Common myeloid progenitor, CD34-positive (primary cell): ENCODE data around the gene SYT1.

Experiments
- CTCF ChIA-PET: fragments of 350-600 bp; sonication (Branson Sonifier 250); formaldehyde crosslinking; loops from one replicate; lab custom pipeline; 2021; ENCODE audit warnings: antibody characterized with exemption; lab: Charles Lee
- POLR2A ChIA-PET: fragments of 350-600 bp; sonication (Branson Sonifier 250); formaldehyde crosslinking; loops from one replicate; lab custom pipeline; 2021; ENCODE audit warnings: antibody characterized with exemption; lab: Charles Lee
- DNase-seq, 3 donors: peaks; one replicate each; pipeline versions ENCODE4 v3.0.0 to v3.0.0-alpha.2; 2013
- H3K27ac ChIP-seq, 2 experiments: 1 replicate in 1 of 2; 2 replicates in 1 of 2; pipeline ENCODE4 v1.7.0; 2013; ENCODE audit warnings: inconsistent platforms in 2 of 2, low read length in 2 of 2, mild to moderate bottlenecking in 2 of 2, low read depth in 1 of 2, moderate library complexity in 1 of 2; ENCODE audit not compliant: severe bottlenecking in 2 of 2, insufficient read depth in 1 of 2, poor library complexity in 1 of 2
- H3K27me3 ChIP-seq, 5 experiments: replicated peaks in 2 of 5; 1 replicate in 3 of 5; 2 replicates in 2 of 5; pipeline versions ENCODE4 v1.6.1 to v1.7.0; 2013; ENCODE audit warnings: low read length in 4 of 5, mild to moderate bottlenecking in 2 of 5, moderate library complexity in 2 of 5, inconsistent platforms in 1 of 5; ENCODE audit not compliant: insufficient read depth in 5 of 5, control insufficient read depth in 4 of 5
- H3K36me3 ChIP-seq, 4 experiments: 1 replicate in 2 of 4; 2 replicates in 2 of 4; pipeline versions ENCODE4 v1.6.1 to v1.7.0; 2013; ENCODE audit warnings: low read length in 3 of 4, control low read depth in 1 of 4, mild to moderate bottlenecking in 1 of 4; ENCODE audit not compliant: control insufficient read depth in 4 of 4, insufficient read depth in 4 of 4
- H3K4me1 ChIP-seq, 4 experiments: 1 replicate in 3 of 4; 2 replicates in 1 of 4; pipeline versions ENCODE4 v1.6.1 to v1.7.1; 2013; ENCODE audit warnings: low read length in 3 of 4, mild to moderate bottlenecking in 3 of 4, control low read depth in 1 of 4, inconsistent platforms in 1 of 4, moderate library complexity in 1 of 4; ENCODE audit not compliant: control insufficient read depth in 4 of 4, insufficient read depth in 4 of 4; ENCODE audit errors: control extremely low read depth in 1 of 4
- H3K4me3 ChIP-seq, 7 experiments: 1 replicate in 4 of 7; 2 replicates in 3 of 7; pipeline versions ENCODE4 v1.5.1 to v1.7.0; 2013; ENCODE audit warnings: mild to moderate bottlenecking in 7 of 7, low read length in 6 of 7, moderate library complexity in 6 of 7, inconsistent platforms in 2 of 7, low read depth in 2 of 7, control low read depth in 1 of 7; ENCODE audit not compliant: insufficient read depth in 4 of 7, control insufficient read depth in 1 of 7; ENCODE audit errors: extremely low read depth in 1 of 7
- H3K9me3 ChIP-seq, 5 experiments: 1 replicate in 4 of 5; 2 replicates in 1 of 5; pipeline versions ENCODE4 v1.6.1 to v1.7.1; 2013; ENCODE audit warnings: low read length in 4 of 5, mild to moderate bottlenecking in 2 of 5, inconsistent platforms in 1 of 5, low read depth in 1 of 5, moderate library complexity in 1 of 5; ENCODE audit not compliant: control insufficient read depth in 4 of 5, insufficient read depth in 2 of 5; ENCODE audit errors: control extremely low read depth in 1 of 5
- WGBS: methylation state at CpG from one replicate; pipeline ENCODE4 v1.1.5; 2013; ENCODE audit not compliant: insufficient coverage; 5-methylcytosine and 5-hydroxymethylcytosine counted together

SYT1 gene

GRCh38 chr12:79322905-79323304 lies 458.3 kb downstream of the SYT1 start:
- Histone ChIP-seq H3K27me3 (no peaks in the 10 kb centered on the region), H3K27ac (no peak overlapping the region), H3K4me1 (no peaks in the 10 kb centered on the region), H3K36me3 (no peaks in the 10 kb centered on the region), H3K9me3 (no peaks in the 10 kb centered on the region), H3K4me3 (no peak overlapping the region)
- WGBS: no CpG with 5 or more reads among the region's 1 CpG
- ChIA-PET POLR2A (no interaction called here), CTCF (no interaction called here)
- DNase-seq: no peak

- H3K27me3 ChIP-seq: no peaks in the 10 kb centered on the region
- no peaks in the 10 kb centered on the region for H3K4me1 ChIP-seq
- 100% methylated on average over 1 of the region's 3 CpGs for WGBS
- ChIA-PET POLR2A (no interaction called here), CTCF (no interaction called here)
- H3K27ac ChIP-seq: no peak overlapping the region
- H3K36me3 ChIP-seq: no peaks in the 10 kb centered on the region
- H3K9me3 ChIP-seq: no peaks in the 10 kb centered on the region
- no peak for DNase-seq
- H3K4me3 ChIP-seq: no peak overlapping the region
These were observed 460.0 kb downstream of the SYT1 start for GRCh38 chr12:79324571-79324970.

GRCh38 chr12:79326222-79326621 lies 461.6 kb downstream of the SYT1 start:
- H3K27me3 ChIP-seq: no peaks in the 10 kb centered on the region
- WGBS: 100% methylated on average over 2 of the region's 2 CpGs
- CTCF ChIA-PET: no interaction called here

GRCh38 chr12:79326663-79327062 lies 462.1 kb downstream of the SYT1 start:
- no peak for DNase-seq
- Histone ChIP-seq H3K27me3 (no peaks in the 10 kb centered on the region), H3K36me3 (no peaks in the 10 kb centered on the region), H3K4me1 (no peaks in the 10 kb centered on the region), H3K27ac (no peak overlapping the region), H3K9me3 (no peaks in the 10 kb centered on the region), H3K4me3 (no peak overlapping the region)
- ChIA-PET CTCF (no interaction called here), POLR2A (no interaction called here)
- WGBS: no CpG with 5 or more reads among the region's 2 CpGs

More at GRCh38 chr12:79326222-79326621, 461.6 kb downstream of the SYT1 start:
- POLR2A ChIA-PET: no interaction called here
- H3K4me3 ChIP-seq: no peak overlapping the region
- H3K36me3 ChIP-seq: no peaks in the 10 kb centered on the region
- no peaks in the 10 kb centered on the region for H3K4me1 ChIP-seq
- H3K9me3 ChIP-seq: no peaks in the 10 kb centered on the region
- DNase-seq: no peak
- H3K27ac ChIP-seq: no peak overlapping the region

GRCh38 chr12:79327465-79327864 lies 462.9 kb downstream of the SYT1 start:
- Histone ChIP-seq H3K27me3 (no peaks in the 10 kb centered on the region), H3K27ac (no peak overlapping the region), H3K9me3 (no peaks in the 10 kb centered on the region), H3K36me3 (no peaks in the 10 kb centered on the region), H3K4me3 (no peak overlapping the region), H3K4me1 (no peaks in the 10 kb centered on the region)
- no peak for DNase-seq
- ChIA-PET POLR2A (interaction anchor here (0.6 kb wide), 1 partner anchor 1587 kb away, joined by 3 read pairs; no protein-coding TSS in a partner anchor), CTCF (no interaction called here)
- 100% methylated on average over 1 of the region's 1 CpG for WGBS

- Histone ChIP-seq H3K4me3 (no peak overlapping the region), H3K36me3 (no peaks in the 10 kb centered on the region), H3K27ac (no peak overlapping the region), H3K9me3 (no peaks in the 10 kb centered on the region), H3K27me3 (no peaks in the 10 kb centered on the region), H3K4me1 (no peaks in the 10 kb centered on the region)
- POLR2A ChIA-PET: no interaction called here
- DNase-seq: no peak
- CTCF ChIA-PET: no interaction called here
- WGBS: no CpG with 5 or more reads among the region's 2 CpGs
These were observed 465.4 kb downstream of the SYT1 start for GRCh38 chr12:79329933-79330332.

DNA sequence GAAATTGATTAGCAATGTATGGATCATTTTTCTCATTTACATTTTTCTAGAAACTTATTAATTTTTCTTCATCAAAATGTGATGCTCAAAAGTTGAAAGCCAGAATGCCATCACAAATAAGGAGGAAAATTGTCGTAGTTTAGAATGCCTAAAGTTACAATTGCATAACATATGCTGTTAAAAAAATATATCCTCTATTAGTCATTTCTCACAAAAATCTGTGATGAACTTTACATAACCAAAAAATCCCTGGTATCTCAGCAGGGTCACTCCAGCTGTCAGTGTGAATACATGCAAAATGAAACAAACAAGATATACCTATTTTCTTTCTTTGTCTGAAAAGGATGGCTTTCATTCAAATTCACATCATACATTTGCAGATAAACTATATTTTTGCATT lies 467.3 kb downstream of the SYT1 start:
- Histone ChIP-seq H3K9me3 (no peaks in the 10 kb centered on the region), H3K27me3 (no peaks in the 10 kb centered on the region), H3K4me3 (no peak overlapping the region), H3K36me3 (no peaks in the 10 kb centered on the region), H3K4me1 (no peaks in the 10 kb centered on the region), H3K27ac (no peak overlapping the region)
- POLR2A ChIA-PET: no interaction called here
- CTCF ChIA-PET: no interaction called here
- WGBS: no CpG with 5 or more reads among the region's 1 CpG
- DNase-seq: no peak
